ENCODE measurements around the gene NPDC1.

GRCh38 chr9:137026384-137026783 lies 19.6 kb downstream of the NPDC1 start:
- TF ChIP-seq EZH2 (optimal IDR thresholded peaks at IDR 0.05; ENCODE audit: low read depth, low read length): no peak
- TF ChIP-seq, protein P1, sequence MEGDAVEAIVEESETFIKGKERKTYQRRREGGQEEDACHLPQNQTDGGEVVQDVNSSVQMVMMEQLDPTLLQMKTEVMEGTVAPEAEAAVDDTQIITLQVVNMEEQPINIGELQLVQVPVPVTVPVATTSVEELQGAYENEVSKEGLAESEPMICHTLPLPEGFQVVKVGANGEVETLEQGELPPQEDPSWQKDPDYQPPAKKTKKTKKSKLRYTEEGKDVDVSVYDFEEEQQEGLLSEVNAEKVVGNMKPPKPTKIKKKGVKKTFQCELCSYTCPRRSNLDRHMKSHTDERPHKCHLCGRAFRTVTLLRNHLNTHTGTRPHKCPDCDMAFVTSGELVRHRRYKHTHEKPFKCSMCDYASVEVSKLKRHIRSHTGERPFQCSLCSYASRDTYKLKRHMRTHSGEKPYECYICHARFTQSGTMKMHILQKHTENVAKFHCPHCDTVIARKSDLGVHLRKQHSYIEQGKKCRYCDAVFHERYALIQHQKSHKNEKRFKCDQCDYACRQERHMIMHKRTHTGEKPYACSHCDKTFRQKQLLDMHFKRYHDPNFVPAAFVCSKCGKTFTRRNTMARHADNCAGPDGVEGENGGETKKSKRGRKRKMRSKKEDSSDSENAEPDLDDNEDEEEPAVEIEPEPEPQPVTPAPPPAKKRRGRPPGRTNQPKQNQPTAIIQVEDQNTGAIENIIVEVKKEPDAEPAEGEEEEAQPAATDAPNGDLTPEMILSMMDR (IDR thresholded peaks at IDR 0.05; ENCODE audit: low read length): no peak
- no peak for TF ChIP-seq EZH2phosphoT487 (IDR thresholded peaks at IDR 0.05; ENCODE audit: low read length)
